Limb (tissue), 2 donors: ENCODE data around the gene DNAH9.

Source experiments
- DNase-seq, 2 donors: peaks; one replicate each; pipeline ENCODE4 v3.0.0-alpha.2; 2016; ENCODE audit errors: extremely low spot score in 2 of 2

Gene DNAH9

DNA sequence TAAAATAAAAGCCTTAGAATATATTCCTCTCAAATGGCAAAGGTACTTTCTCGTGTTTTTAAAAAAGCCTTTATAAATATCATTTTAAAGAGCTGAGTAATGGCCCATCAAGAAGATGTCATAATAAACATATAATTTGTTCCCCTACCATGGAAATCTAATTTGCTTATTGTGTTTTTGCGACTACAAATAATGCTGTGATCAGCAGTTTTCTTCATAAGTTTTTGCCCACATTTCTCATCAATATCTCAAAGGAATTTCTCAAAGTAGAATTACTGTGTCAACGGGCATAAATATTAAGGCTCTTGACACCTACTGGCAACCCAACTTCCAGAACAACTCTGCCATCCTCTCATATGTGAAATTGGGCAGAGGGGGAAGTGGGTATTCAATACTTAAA lies 381.5 kb downstream of the DNAH9 start:
- no peak for DNase-seq

DNA sequence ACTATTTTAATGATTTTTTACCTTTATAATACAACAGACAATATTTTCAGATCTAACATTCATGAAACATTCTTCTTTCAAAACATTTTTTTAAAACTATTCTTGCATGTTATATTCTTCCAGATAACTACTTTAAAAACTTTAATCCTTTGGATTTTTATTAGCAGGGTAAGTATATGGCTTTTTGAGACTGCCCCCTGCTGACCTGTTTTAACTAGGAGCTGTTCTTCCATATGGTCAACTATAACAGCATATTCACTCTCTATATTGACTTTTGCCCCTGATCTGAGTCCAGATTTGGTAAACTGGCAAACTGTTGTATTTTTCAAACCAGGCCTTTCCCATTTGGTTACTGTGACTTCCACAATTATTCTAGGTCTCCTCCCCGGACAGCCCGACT lies 382.5 kb downstream of the DNAH9 start:
- DNase-seq = no peak

DNA sequence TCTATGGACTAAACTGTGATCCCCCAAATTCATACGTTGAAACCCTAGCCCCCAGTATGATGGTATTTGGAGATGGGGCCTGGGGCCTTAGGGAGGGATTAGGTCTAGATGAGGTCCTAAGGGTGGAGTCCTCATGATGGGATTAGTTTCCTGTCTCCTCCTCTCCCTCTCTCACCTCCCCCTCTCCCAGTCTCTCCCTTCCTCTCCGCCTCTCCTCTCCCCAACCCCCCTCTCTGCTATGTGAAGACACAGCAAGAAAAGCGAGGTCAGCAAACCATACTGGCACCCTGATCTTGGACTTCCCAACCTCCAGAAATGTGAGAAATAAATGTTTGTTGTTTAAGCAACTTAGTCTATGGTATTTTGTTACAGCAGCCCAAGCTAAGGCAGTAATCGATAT lies 383.6 kb downstream of the DNAH9 start:
- DNase-seq = no peak

DNA sequence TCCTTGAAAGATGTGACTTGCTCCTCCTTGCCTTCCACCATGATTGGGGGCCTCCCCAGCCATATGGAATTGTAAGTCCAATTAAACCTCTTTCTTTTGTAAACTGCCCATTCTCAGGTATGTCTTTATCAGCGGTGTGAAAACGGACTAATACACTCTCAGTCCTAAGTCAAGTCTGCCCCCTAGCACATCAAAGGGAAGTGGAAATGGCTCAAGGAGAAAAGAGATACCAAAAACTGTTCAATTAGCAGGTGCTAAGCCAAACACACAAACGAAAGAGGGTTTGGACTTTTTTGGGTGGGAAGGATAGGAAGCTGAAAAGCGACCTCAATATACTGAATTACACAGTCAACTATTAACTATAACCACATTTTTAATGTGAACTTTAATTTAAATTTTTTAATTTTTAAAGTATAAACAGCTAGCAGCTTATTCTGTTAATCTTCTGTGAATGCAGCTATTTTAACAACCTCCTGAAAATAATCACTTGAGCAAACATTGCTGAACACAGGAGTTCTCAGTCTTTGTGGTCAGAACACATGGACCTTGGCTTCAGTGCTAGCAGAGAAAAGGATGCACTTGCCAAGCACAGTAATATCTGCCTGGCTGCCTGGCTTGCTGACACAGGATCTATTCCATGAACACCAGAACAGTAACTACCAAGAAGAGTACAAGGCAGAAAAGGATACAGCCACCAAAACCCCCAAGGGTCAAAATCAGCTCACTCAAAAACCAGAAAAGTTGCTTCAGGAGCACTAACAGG lies 388.1 kb downstream of the DNAH9 start:
- DNase-seq = no peak

DNA sequence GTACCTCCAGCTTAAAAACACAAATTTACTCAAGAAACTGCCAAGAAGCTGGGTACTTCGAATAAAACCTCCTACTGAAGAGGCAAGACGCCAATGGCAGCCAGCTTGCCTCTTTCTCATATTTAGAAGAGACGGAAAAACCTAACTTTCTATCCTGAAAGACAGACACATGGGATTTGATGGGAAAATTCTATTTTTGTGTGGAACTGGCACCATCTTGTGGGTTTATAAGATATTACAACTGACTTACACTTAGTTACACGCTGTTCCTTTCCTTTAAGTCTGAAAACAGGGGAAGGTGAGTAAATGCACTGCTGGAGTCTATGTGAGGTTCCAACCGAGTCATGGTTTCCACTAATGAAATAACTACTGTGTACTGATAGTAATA lies 388.7 kb downstream of the DNAH9 start:
- peak in 1 of 2 donors; percentile 77 for DNase-seq

DNA sequence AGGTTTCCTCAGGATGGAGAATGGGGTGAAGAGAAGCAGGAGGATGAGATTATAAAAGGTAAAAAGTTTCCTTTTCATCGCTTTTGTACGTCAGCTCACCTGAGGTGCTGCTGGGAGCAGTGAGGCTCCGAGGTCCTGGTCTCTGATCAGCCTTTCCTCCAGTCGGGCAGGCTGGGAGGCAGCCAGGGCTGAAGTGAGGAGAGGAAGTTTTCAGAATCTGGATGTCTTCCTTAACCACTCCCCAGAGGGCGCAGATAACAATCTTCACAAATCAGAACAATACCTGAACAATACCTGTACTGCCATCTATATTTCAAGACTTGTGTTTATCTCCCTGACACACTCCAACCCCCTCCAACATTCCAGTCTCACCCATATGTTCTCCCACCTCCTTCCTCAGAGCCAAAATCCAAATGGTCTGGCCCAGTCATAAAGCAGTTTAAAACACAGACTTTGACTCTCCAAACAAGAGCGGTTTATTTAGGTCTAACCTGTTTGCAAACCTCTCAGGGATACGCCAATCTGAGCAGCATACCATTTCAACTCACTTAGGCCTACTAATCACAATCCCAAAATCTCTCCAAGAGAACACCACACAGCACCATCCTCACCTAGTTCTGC lies 392.2 kb downstream of the DNAH9 start:
- no peak for DNase-seq

DNA sequence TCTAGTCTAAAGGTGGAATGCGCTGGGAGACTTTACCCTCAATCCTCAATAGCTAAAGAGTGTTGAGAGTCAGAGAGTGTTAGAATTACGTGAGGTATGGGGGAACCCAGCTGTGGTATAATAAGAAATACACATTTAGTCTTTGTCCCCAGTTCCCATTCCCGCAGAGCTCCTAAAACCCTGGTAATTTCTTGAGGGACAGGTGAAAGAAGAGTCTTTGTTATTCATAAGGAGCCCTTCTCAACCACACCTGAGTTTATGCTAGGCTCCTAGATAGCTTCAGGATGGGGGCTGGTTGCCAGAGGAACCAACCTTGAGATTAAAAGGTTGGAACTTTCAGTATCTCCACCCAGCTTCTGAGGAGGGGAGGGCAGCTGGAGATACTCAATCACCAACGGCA lies 393.2 kb downstream of the DNAH9 start:
- no peak for DNase-seq

DNA sequence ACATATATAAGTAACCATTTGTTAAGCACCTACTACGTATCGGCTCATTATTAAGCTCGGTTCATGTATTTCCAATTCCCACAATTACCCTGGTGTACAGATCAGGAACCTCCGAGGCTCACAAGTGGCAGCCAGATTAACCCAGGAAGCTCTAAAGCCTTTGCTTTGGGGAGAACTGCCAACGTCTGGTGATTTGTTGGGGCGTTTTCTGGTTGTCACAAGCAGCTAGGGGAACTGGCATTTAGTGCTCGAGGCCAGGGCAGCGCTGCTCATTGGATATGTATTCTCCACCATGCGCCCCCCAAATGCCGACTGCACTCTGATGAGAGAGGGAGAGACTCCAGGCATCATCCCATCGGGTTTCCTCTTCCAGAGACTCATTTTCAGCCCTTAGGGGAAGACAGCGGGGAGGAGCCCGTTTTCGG lies 398.5 kb downstream of the DNAH9 start:
- DNase-seq = peak in 1 of 2 donors; percentile 38

DNA sequence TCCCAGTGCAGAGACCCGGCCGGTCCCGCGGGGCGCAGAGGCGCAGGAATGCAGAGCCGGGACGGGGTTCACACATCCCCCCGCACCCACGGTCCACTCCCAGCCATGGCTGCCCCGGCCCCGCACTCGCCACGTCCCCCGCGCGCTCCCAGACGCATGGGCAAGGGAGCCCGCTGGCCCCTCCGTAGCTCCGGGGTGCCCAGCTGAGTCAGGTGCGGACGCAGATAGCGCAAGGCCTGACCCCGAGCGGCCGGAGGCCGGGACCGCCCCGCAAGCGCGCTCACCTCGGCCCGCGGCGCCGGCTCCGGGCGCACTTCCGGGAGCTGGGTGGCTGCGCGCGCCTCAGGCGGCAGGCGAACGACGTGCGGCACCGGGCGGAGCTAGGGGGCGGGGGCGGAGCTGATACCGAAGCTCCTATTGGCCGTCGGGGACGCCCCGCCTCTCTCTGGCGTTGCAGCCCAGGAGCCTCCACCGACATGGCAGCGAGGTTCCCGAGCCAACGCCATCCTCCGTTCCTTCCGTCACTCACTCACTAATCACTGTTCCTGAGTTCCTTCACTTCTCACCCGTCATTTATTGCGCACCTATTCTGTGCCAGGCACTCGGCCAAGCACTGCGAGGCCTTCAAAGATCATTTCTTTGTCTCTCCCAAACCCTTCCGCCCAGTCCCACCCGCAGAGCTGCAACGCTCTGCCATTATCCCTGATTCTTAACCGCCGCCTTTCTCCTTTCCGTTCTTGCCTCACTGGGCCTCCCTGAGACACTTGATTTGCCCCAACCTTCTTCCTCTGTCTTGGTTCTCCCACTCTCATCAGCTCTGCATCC lies 399.1 kb downstream of the DNAH9 start, which contains the start of gene ZNF18:
Gene ZNF18 (minus strand): TSS at position 329 of the 825 bp plus-strand sequence. CDS start 4,646 bp downstream, outside the sequence.
- peak; percentile 97 for DNase-seq

DNA sequence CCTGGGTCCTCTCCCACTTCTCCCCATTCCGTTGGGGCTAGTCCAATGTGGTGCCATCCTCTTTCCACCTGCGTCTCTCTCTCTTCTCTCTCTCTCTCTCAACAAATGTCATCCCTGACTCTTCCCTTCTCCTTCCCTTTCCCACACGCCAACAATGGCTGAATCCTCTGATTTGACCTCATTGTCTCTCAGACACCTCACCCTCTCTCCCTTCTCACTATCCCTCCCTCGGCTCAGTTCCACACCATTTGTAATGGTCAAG lies 399.6 kb downstream of the DNAH9 start:
- DNase-seq = no peak

DNA sequence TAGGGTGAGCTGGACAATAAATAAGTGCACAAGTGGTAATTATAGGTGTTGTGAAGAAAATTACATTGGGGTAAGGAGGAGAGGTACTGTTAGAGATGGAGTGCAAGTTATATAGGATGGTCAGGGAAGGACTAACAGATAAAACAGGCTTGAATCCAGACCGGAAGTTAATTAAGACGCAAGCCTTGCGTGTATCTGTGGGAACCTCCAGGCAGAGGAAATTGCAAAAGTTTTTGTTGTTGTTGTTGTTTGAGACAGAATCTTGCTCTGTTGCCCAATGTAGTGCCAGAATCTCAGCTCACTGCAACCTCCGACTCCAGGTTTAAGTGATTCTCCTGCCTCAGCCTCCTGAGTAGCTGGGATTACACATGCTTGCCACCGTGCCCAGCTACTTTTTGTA lies 401.4 kb downstream of the DNAH9 start:
- DNase-seq = no peak

DNA sequence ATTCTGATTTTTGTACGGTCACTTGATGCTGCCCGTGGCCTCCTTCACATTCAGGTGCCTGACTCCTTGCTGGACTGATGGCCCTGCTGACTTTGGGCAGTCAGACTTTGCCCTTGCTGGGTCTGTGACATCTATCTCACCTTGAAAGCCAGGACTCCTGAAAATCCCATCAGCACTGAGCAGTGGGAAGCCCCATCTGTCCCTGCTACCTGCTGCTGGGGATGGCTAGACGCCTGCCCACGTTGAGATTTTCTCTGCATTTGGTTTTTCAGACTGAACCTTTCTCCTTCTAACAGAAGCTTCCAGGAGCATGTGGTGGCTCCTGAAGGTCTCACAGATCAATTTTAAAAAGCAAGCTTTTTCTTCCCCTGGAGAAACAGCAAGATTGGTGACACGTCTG lies 409.2 kb downstream of the DNAH9 start:
- DNase-seq = no peak
